Activated T-helper 1 cell treated with anti-CD3 and anti-CD28 coated beads, Interleukin-12 subunit alpha, Interleukin-12 subunit beta, Interleukin-2, Interleukin-4 antibody, amounts not matched to agents 30 ng/mL and 10 ng/mL and 1 ng/mL, durations not matched to agents 14 hours and 24 hours and 36 hours (primary cell): Measurements from ENCODE around the gene PDHB. TPM values are rescaled to one million over a fixed set of nuclear protein-coding genes. Genes with fewer than 3 reads are reported as not detected.
A peak's percentile ranks its signal among the peaks of the same experiment; 100 is the strongest.

Source experiments
- DNase-seq: peaks from one replicate; pipeline ENCODE4 v3.0.0; 2021; ENCODE audit warnings: low spot score
- H3K27ac Mint-ChIP-seq: one replicate; pipeline ENCODE4 v1.8.0; 2021; ENCODE audit warnings: mild to moderate bottlenecking, mixed read lengths
- H3K27me3 Mint-ChIP-seq: one replicate; pipeline ENCODE4 v1.8.0; 2022; ENCODE audit warnings: mild to moderate bottlenecking, moderate library complexity, mixed read lengths; ENCODE audit not compliant: insufficient read depth
- H3K36me3 Mint-ChIP-seq: one replicate; pipeline ENCODE4 v1.8.0; 2021; ENCODE audit warnings: low read depth, mixed read lengths
- H3K4me1 Mint-ChIP-seq: one replicate; pipeline ENCODE4 v1.8.0; 2021; ENCODE audit warnings: low read depth, mixed read lengths
- H3K4me3 Mint-ChIP-seq: one replicate; pipeline ENCODE4 v1.8.0; 2021; ENCODE audit warnings: mild to moderate bottlenecking, moderate library complexity, mixed read lengths
- H3K9me3 Mint-ChIP-seq: one replicate; pipeline ENCODE4 v1.8.0; 2021; ENCODE audit warnings: mixed read lengths
- intact Hi-C: fragments of 100-400 bp; cut with micrococcal nuclease; formaldehyde crosslinking; loops from one replicate; pipeline ENCODE4 v1.15.1; 2024
- total RNA-seq: library from RNA; stranded (reverse); gene quantifications from 2 replicates; pipeline ENCODE4 v1.2.3, GENCODE V29; 2022

The PDHB gene
- 62.0 and 68.1 TPM in 2 replicates for total RNA-seq

DNA sequence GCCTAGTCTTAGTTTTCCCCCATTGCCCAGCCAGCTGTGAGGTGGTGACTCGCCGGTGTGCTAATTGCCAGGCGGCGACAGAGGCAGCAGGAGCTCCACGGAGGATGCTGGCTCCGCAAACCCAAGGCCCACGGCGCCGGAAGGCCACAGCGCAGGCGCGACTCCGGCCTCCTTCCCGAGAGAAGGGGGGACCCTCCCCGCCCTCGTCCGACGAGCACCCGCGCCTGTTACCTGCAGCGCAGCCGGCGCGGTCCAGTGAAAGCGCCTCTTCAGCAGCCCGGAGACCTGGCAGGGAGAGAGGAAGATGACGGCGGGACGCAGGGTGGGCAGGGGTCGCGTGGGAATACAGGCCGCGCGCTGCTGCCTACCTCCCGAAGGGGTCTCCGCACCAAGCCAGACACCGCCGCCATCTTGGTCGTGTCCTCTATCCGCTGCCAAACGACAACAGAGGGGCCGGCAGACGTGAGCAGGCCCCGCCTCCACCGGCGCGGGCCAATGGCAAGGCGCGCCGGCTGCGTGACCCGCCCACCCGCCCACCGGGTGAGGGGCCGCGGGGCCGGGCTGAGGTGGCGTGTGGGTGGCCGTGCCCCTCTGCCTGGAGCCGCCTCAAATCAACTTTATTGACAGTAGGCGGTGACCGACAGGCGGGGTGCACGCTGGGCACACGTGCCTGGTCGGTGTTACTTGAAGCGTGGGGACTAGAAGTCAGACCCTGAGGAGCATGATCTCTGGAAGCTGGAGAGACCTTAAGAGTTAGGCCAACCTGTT, at the start of gene PDHB:
TSS of gene PDHB (minus strand) at position 433 of the 768 bp plus-strand sequence. CDS start at position 410, 23 bp downstream.
- H3K4me1 Mint-ChIP-seq = peaks cover 29% of the 10 kb centered on the region
- peak within 1 kb of the TSS; percentile 91 for H3K27ac Mint-ChIP-seq
- H3K9me3 Mint-ChIP-seq = no peaks in the 10 kb centered on the region
- peak; percentile 89 for DNase-seq
- intact Hi-C loops = loop anchor here (1.0 to 10.0 kb wide), 12 partner anchors 30 to 837 kb away; partner anchors contain the start of genes ABHD6, ARF4, FLNB and HTD2
- H3K4me3 Mint-ChIP-seq = peak within 1 kb of the TSS; percentile 88
- H3K36me3 Mint-ChIP-seq = peaks cover 22% of the 10 kb centered on the region
- no peaks in the 10 kb centered on the region for H3K27me3 Mint-ChIP-seq

DNA sequence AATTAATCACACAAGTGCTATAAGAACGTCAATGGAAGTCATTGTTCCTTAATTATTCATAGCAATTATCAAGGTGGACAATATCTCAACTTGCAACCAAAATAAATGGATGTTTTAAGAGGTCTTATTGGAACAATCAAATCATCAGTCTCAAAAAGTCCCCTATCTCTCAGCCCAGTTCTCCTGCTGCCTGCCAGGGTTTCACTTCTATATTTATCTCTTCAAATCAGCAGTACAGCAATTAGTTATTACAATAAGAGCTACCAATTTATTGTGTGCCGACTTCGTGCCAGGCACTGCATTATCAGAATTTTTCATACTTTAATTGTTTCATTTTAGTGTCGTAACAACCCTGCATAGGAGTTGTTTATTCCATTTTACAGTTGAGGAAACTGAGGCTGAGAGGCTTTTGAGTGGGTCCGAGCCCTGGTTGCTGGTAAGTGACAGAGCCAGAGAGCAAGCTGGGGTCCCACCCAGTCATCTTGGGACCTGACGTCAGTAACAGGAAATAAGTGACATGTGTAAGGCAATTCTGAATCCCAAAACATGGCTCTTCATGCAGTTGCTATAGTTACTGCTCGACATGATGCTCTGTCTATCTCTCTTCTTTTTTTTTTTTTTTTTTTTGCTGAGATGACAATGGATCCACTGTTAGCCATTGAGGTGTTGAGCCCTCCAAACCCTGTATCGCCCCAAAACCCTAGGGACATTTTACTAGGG, 49.4 kb upstream of the PDHB start:
- H3K27me3 Mint-ChIP-seq = peaks cover 42% of the 10 kb centered on the region
- no peak overlapping the region for H3K4me3 Mint-ChIP-seq
- no peaks in the 10 kb centered on the region for H3K9me3 Mint-ChIP-seq
- H3K4me1 Mint-ChIP-seq = peaks cover 16% of the 10 kb centered on the region
- H3K27ac Mint-ChIP-seq = no peak overlapping the region
- peaks cover 2% of the 10 kb centered on the region for H3K36me3 Mint-ChIP-seq
- no peak for DNase-seq
- intact Hi-C loops = no loop called here

DNA sequence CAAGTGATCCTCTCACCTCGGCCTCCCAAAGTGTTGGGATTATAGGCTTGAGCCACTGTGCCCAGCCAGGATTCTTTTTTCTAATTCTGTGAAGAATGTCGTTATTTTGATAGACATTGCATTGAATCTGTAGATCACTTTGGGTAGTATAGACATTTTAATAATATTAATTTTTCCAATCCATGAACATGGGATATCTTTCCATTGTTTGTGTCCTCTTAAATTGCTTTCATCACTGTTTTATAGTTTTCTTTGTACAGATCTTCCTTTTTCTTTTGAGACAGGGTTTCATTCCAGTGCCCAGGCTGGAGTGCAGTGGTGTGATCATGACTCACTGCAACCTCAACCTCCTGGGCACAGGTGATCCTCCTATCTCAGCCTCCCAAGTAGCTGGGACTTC, 46.7 kb upstream of the PDHB start:
- peaks cover 4% of the 10 kb centered on the region for H3K36me3 Mint-ChIP-seq
- H3K27ac Mint-ChIP-seq = no peak overlapping the region
- no peaks in the 10 kb centered on the region for H3K9me3 Mint-ChIP-seq
- peaks cover 1% of the 10 kb centered on the region for H3K4me1 Mint-ChIP-seq
- intact Hi-C loops = no loop called here
- H3K4me3 Mint-ChIP-seq = no peak overlapping the region
- H3K27me3 Mint-ChIP-seq = peaks cover 23% of the 10 kb centered on the region
- DNase-seq = no peak

DNA sequence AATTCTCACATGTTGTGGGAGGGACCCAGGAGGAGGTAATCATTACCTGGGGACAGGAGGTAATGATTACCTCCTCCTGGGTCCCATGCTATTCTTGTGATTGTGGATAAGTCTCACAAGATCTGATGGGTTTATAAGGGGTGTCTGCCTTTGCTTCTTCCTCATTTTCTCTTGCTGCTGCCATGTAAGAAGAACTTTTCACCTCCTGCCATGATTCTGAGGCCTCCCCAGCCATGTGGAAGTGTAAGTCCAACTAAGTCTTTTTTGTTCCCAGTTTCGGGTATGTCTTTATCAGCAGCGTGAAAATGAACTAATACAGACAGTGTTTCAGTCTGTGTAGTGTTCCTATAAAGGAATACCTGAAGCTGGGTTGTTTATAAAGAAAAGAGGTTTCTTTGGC, 45.1 kb upstream of the PDHB start:
- Mint-ChIP-seq H3K27ac (no peak overlapping the region), H3K27me3 (peaks cover 20% of the 10 kb centered on the region), H3K4me1 (peaks cover 17% of the 10 kb centered on the region), H3K9me3 (no peaks in the 10 kb centered on the region), H3K36me3 (peaks cover 4% of the 10 kb centered on the region), H3K4me3 (no peak overlapping the region)
- intact Hi-C loops = no loop called here
- DNase-seq = no peak

DNA sequence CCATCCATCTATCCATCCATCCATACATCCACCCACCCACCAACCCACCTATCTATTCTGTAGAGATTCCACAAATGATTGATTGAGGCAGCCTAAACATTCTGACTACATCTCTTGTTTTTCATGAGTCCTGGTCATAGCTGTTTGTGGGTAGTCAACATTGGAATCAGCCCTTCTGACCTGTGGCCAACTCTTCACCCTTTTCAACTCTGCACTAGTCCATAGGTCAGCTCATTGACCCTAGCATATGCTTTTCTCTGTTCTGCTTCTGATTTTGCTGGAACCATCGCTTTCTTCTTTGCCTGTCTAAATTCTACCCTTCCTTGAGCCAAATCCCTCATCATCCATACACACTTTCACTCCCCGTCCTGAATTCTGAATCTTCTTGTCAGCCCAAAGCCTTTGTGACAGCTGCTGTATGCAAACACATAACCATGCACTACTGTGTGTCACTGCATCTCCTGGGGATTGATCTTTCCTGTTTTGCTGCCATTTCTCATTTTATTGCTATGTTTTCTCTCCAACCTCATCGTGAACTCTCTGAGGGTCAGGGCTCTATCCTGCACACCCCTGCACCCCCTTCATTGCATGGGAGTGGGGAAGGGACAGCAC, 41.4 kb upstream of the PDHB start:
- Mint-ChIP-seq H3K4me1 (peaks cover 51% of the 10 kb centered on the region), H3K9me3 (no peaks in the 10 kb centered on the region), H3K36me3 (peaks cover 9% of the 10 kb centered on the region), H3K27me3 (peaks cover 12% of the 10 kb centered on the region), H3K27ac (no peak overlapping the region), H3K4me3 (no peak overlapping the region)
- intact Hi-C loops = no loop called here
- DNase-seq = no peak

DNA sequence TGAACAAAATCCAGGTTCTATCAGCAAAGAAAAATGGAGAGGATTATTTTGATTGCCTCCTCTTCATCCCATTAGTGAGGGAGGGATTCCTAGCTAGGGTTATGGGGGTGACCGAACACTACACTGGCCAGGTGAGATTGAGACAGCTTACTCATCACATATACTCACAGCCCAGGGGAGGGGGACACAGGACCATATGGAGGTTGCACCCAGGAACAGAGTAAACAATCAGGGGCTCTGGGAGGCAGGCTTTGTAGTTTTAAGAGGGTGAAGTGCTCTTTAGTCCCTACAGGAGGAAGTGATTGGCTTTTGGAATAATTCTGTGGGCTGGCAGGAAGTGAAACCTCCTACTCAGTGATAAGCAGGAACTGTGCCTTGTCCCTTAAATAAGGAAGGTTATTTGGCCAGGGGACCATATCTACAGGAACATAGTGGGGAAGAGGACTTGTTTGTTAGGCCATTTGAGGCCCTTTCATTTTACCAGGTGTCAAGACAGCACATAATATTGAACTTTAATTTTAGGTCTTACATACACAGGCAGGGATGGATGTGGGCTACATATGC, 40.8 kb upstream of the PDHB start:
- Mint-ChIP-seq H3K27me3 (peaks cover 12% of the 10 kb centered on the region), H3K9me3 (no peaks in the 10 kb centered on the region), H3K36me3 (peaks cover 9% of the 10 kb centered on the region), H3K27ac (no peak overlapping the region), H3K4me3 (peak overlapping the region; percentile 35), H3K4me1 (peaks cover 51% of the 10 kb centered on the region)
- intact Hi-C loops = no loop called here
- no peak for DNase-seq

DNA sequence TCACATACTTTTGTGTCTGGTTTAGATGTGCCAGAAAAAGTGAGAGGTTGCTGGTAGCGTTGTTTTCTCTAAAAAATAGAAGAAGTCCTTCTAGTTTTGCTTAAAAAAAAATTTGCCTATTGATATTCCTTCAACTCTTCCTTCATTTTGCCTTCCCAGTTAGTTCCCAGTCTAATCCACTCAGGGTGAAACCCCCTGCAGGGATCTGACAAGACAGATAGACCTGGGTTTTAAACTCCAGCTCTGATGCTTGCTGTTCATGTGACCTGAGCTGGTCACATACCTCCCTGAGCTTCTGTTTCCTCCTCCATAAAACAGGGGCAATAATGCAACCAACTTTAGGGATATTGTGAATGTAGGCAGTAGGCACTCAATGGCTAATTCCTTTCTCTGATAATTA, 39.6 kb upstream of the PDHB start:
- Mint-ChIP-seq H3K9me3 (no peaks in the 10 kb centered on the region), H3K27me3 (peaks cover 8% of the 10 kb centered on the region), H3K36me3 (peaks cover 8% of the 10 kb centered on the region), H3K4me3 (no peak overlapping the region), H3K27ac (no peak overlapping the region), H3K4me1 (peaks cover 59% of the 10 kb centered on the region)
- intact Hi-C loops = no loop called here
- DNase-seq = no peak

DNA sequence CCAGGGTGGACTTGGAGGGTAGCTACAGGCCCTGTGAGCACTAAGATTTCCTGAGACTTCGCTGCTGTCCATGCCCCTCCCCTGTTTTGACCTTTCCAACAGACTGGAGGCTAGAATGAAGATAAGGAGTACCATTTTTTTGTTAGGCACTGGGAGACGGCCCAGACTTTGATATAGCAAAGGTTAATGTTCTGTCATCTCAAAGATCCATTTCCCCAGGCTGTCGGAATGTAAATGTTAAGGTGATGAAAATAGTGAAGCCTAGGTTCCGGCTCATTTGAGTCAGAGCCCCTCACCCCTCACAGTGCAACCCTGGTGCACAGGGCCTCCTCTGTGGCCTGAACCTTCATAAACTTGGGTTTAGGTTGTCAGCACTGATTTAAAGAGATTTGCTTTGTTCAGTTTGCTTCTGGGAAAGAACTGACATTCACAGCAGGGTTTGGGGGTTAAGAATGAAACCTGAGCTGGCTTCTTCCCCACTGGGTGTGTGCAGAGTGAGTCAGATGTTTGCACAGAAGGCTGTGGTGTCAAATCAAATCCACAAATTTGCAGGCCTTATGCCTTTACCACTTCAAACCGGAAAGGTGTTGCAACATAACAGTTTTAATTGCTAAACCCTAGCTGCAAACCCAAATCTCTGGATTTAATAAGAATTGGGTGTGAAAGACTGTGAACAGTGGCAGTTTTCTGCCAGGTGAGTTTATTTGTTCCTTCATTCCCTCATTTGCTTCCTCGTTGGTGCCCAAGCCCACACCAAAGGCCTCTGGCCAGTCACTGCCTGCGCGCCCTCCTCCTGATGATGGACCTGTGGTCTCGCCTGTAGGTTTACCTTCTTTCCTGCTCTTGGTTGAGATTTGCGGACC, 37.6 kb upstream of the PDHB start:
- H3K27ac Mint-ChIP-seq = peak overlapping the region; percentile 68
- H3K27me3 Mint-ChIP-seq = peaks cover 8% of the 10 kb centered on the region

DNA sequence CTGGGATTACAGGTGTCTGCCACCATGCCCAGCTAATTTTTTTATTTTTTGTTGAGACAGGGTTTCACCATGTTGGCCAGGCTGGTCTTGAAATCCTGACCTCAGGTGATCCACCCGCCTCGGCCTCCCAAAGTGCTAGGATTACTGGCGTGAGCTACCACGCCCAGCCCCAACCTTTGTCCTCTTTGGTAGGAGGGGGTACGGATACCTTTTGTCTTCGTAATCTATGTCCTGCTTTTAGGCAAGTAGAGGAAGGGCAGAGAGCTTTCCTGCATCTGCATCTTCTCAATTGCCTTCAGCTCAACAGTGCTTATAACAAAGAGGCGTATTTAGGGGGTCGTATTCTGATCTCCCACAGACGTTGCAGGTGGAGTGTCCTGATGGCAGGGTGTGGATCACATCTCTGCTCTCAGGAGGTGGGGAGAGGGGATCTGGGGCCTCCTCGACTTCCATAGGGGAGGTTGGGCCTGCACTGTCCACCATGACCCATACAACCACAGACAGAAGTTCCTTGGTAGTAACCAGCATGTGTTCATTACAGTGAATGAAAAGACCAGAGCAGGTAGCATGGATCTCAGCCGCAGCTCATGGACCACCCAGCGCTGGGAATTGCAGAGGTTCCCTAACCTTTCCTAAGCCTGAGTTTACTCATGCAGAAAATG, 36.9 kb upstream of the PDHB start:
- intact Hi-C loops = loop anchor here (1.0 to 2.0 kb wide), 6 partner anchors 7 to 146 kb away; partner anchors contain the start of genes PDHB and PXK
- DNase-seq = no peak
- Mint-ChIP-seq H3K4me1 (peaks cover 61% of the 10 kb centered on the region), H3K4me3 (peak overlapping the region; percentile 37), H3K27me3 (peaks cover 10% of the 10 kb centered on the region), H3K9me3 (no peaks in the 10 kb centered on the region), H3K27ac (peak overlapping the region; percentile 68), H3K36me3 (peaks cover 4% of the 10 kb centered on the region)

More for the DNA sequence above, 37.6 kb upstream of the PDHB start:
- peaks cover 4% of the 10 kb centered on the region for H3K36me3 Mint-ChIP-seq
- peak overlapping the region; percentile 37 for H3K4me3 Mint-ChIP-seq
- no peaks in the 10 kb centered on the region for H3K9me3 Mint-ChIP-seq
- H3K4me1 Mint-ChIP-seq = peaks cover 59% of the 10 kb centered on the region
- DNase-seq = peak; percentile 73
- intact Hi-C loops = loop anchor here (1.0 to 2.0 kb wide), 6 partner anchors 8 to 147 kb away; partner anchors contain the start of genes PDHB and PXK

DNA sequence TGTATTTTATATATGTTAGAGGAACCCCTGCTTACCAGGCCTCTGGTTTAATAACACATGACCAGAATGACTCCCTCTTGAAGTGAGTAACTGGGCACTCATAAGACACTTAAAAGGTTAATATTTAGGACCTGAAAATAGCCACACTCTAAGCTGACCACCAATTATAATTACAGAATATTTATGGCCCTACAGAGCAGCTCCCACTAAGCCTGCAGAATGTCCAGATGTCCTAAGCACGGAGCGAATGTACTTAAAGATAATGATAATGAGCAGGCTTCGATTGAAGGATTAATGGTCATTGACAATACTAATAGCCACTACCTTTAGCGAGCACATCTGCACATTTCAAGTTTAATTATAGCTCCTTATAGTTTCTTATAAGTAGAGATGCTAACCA, 35.5 kb upstream of the PDHB start:
- H3K9me3 Mint-ChIP-seq = no peaks in the 10 kb centered on the region

DNA sequence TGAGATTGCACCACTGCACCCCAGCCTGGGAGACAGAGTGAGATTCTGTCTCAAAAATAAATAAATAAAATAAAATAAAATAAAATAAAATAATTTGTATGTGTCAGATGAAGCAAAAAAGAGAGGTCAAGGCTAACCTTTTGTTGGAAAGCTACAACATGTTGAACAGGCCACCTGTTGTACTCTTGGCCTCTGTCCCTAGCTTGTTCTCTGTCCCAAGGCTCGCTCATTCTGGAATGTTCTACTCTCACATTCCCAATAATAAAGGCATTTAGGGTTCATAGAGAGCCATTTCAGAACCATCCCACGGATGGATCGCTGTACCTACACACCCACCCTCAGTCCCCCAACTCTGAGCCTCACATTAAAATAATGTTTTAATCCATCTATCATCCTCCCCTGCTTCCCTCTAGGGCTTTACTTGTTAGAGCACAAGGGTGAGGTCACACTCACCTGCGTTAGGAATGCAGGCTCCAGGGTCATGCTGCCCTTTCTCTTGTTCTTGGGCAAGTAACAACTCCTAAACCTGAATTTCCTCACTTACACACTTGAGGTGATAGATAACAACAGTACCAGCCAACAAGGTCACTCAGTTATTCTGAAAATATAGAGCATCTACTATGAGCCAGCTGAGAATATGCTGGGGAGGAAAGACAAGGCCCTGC, 33.4 kb upstream of the PDHB start:
- Mint-ChIP-seq H3K27ac (no peak overlapping the region), H3K9me3 (no peaks in the 10 kb centered on the region), H3K36me3 (no peaks in the 10 kb centered on the region), H3K4me1 (peaks cover 39% of the 10 kb centered on the region), H3K4me3 (no peak overlapping the region), H3K27me3 (peaks cover 15% of the 10 kb centered on the region)
- intact Hi-C loops = no loop called here
- DNase-seq = no peak

More for the DNA sequence above, 35.5 kb upstream of the PDHB start:
- DNase-seq = no peak
- H3K36me3 Mint-ChIP-seq = peaks cover 4% of the 10 kb centered on the region
- intact Hi-C loops = no loop called here
- peaks cover 51% of the 10 kb centered on the region for H3K4me1 Mint-ChIP-seq
- H3K4me3 Mint-ChIP-seq = no peak overlapping the region
- H3K27ac Mint-ChIP-seq = no peak overlapping the region
- H3K27me3 Mint-ChIP-seq = peaks cover 11% of the 10 kb centered on the region
